ENCODE measurements around the gene APOB.
"Not testable (repeated sequence)": the region's sequence is repeated elsewhere in the genome, so short reads cannot be mapped to it uniquely, and the experiment has no call there.

Gene APOB

DNA sequence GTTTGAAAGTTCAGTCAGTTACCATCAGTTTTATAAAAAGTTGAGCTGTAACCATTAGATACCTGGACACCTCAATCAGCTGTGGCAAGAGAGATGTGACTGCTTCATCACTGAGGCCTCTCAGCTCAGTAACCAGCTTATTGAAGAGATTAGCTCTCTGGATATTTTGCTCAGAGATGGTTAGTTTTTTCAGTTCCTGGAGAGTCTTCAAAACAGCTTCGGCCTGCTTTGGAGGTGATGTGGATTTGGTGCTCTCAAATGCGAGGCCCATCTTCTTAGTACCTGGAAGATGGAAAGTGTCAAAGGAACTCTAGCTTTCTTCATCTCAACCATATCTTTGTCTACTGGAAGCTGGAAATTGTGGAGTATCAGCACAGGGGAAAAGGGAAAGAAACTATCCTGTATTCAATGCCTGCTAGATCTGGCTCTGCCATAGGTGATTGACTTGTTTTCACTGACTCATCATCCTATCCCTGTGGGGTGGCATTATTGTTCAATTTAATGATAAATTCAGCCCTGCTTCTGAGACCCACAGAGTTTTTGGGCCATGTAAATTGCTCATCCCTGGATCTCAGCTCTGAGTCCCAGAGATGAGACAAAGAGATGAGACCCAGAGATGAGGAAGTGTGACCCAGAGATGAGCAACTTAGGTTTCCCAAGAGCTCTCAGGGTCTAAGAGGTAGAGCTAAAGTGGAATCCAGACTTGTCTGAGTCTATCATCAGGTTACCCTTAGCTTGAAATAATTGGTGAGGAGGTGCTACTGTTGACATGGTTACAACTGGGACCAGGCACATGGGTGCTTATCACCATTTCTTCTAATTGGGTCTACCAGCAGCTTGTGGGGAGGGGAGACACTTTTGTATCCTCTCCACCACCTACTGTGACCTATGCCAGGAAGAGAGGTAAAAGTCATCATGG lies 10.4 kb downstream of the APOB start:
- TF ChIP-seq CTCF (IDR thresholded peaks at IDR 0.05; ENCODE audit: low read length, missing control alignments) = no peak
- H3K4me3 ChIP-seq (replicated peaks; ENCODE audit: low read depth, low read length) = no peak overlapping the region
- DNase-seq (ENCODE audit: low read depth) = no peak

- DNase-seq (ENCODE audit: low read depth) = no peak
- no peak for TF ChIP-seq CTCF (IDR thresholded peaks at IDR 0.05; ENCODE audit: low read length, missing control alignments)
- H3K4me3 ChIP-seq (replicated peaks; ENCODE audit: low read depth, low read length) = no peak overlapping the region
Observed at GRCh38 chr2:21032338-21033236, 11.3 kb downstream of the APOB start.

DNA sequence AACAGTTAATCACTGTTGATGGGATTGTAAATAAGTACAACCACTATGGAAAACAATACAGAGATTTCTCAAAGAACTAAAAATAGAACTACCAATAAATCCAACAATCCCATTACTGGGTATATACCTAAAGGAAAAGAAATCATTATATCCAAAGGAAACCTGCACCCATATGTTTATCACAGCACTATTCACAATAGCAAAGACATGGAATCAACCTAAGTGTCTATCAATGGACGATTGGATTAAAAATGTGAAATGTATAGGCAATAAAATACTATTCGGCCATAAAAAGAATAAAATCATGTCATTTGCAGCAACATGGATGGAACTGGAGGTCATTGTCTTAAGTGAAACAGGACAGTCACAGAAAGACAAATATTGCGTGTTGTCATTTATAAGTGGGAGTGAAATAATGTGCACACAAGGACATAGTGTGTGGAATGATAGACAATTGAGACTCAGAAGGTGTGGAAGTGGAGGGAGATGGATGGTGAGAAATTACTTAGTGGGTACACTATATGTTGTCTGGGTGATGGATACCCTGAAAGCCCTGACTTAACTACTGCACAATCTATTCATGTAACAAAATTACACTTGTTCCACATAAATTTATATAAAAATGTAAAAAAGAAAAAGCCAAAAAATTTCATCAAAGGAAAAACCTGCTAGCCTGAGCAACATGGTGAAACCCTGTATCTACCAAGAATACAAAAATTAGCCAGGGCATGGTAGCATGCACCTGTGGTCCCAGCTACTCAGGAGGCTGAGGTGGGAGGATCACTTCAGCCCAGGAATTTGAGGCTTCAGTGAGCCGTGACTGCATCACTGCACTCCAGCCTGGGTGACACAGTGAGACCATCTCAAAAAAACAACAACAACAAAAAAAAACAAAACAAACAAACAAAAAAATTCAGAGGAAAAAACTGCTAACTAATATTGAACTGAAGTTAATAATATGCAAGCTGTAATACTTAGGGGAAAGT lies 12.6 kb downstream of the APOB start:
- no peak overlapping the region for H3K4me3 ChIP-seq (replicated peaks; ENCODE audit: low read depth, low read length)
- DNase-seq (ENCODE audit: low read depth) = no peak
- TF ChIP-seq CTCF (IDR thresholded peaks at IDR 0.05; ENCODE audit: low read length, missing control alignments) = no peak

GRCh38 chr2:21029519-21029918 lies 14.4 kb downstream of the APOB start:
- TF ChIP-seq CTCF (IDR thresholded peaks at IDR 0.05; ENCODE audit: low read length, missing control alignments) = no peak

GRCh38 chr2:21028951-21029350 lies 14.9 kb downstream of the APOB start:
- H3K4me3 ChIP-seq (replicated peaks; ENCODE audit: low read depth, low read length); DNase-seq (ENCODE audit: low read depth): not testable (repeated sequence)

More at GRCh38 chr2:21029519-21029918, 14.4 kb downstream of the APOB start:
- DNase-seq (ENCODE audit: low read depth) = no peak
- H3K4me3 ChIP-seq (replicated peaks; ENCODE audit: low read depth, low read length) = no peak overlapping the region

- no peak overlapping the region for H3K4me3 ChIP-seq (replicated peaks; ENCODE audit: low read depth, low read length)
- no peak for DNase-seq (ENCODE audit: low read depth)
- no peak for TF ChIP-seq CTCF (IDR thresholded peaks at IDR 0.05; ENCODE audit: low read length, missing control alignments)
Observed at GRCh38 chr2:21028021-21028947, 15.6 kb downstream of the APOB start.

All from fibroblast of pulmonary artery (primary cell).